Measurements from ENCODE around the gene RHBG.

The RHBG gene

GRCh38 chr1:156386134-156386901, 17.3 kb downstream of the RHBG start:
- TF ChIP-seq USF1 (IDR thresholded peaks at IDR 0.05) (no peak), CREB1 (IDR thresholded peaks at IDR 0.05; ENCODE audit: low read depth) (no peak), EP300 (IDR thresholded peaks at IDR 0.05; ENCODE audit: borderline replicate concordance) (no peak), RAD21 (IDR thresholded peaks at IDR 0.05; ENCODE audit: low read depth) (no peak), NFIC (IDR thresholded peaks at IDR 0.05) (no peak), FOXM1 (IDR thresholded peaks at IDR 0.05; ENCODE audit: borderline replicate concordance, low read depth) (no peak), CEBPB (IDR thresholded peaks at IDR 0.05) (no peak), YY1 (IDR thresholded peaks at IDR 0.05; ENCODE audit: low read depth) (no peak), TCF12 (IDR thresholded peaks at IDR 0.05; ENCODE audit: low read depth) (no peak), MAX (IDR thresholded peaks at IDR 0.05) (no peak), REST (IDR thresholded peaks at IDR 0.05; ENCODE audit: low read depth) (no peak)

GRCh38 chr1:156386949-156387869, 18.2 kb downstream of the RHBG start:
- no peak for TF ChIP-seq CEBPB (IDR thresholded peaks at IDR 0.05)
- no peak for TF ChIP-seq CREB1 (IDR thresholded peaks at IDR 0.05; ENCODE audit: low read depth)

- TF ChIP-seq FOXM1 (IDR thresholded peaks at IDR 0.05; ENCODE audit: borderline replicate concordance, low read depth) (no peak), NFIC (IDR thresholded peaks at IDR 0.05) (no peak), REST (IDR thresholded peaks at IDR 0.05; ENCODE audit: low read depth) (no peak), EGR1 (IDR thresholded peaks at IDR 0.05) (no peak), ZBTB7A (IDR thresholded peaks at IDR 0.05; ENCODE audit: low read depth) (no peak), TEAD4 (IDR thresholded peaks at IDR 0.05) (no peak), MAX (IDR thresholded peaks at IDR 0.05) (no peak), CEBPB (IDR thresholded peaks at IDR 0.05) (no peak), USF1 (IDR thresholded peaks at IDR 0.05) (no peak), TAF1 (IDR thresholded peaks at IDR 0.05; ENCODE audit: low read depth) (no peak), CREB1 (IDR thresholded peaks at IDR 0.05; ENCODE audit: low read depth) (no peak), TCF12 (IDR thresholded peaks at IDR 0.05; ENCODE audit: low read depth) (no peak), YY1 (IDR thresholded peaks at IDR 0.05; ENCODE audit: low read depth) (no peak), EP300 (IDR thresholded peaks at IDR 0.05; ENCODE audit: borderline replicate concordance) (no peak), RAD21 (IDR thresholded peaks at IDR 0.05; ENCODE audit: low read depth) (no peak)
Observed at GRCh38 chr1:156387870-156388173, 18.8 kb downstream of the RHBG start.

GRCh38 chr1:156388174-156389137, 19.4 kb downstream of the RHBG start:
- TF ChIP-seq USF1 (IDR thresholded peaks at IDR 0.05) (no peak), TAF1 (IDR thresholded peaks at IDR 0.05; ENCODE audit: low read depth) (no peak), EGR1 (IDR thresholded peaks at IDR 0.05) (no peak), RAD21 (IDR thresholded peaks at IDR 0.05; ENCODE audit: low read depth) (no peak), NFIC (IDR thresholded peaks at IDR 0.05) (no peak), REST (IDR thresholded peaks at IDR 0.05; ENCODE audit: low read depth) (no peak), TCF12 (IDR thresholded peaks at IDR 0.05; ENCODE audit: low read depth) (no peak), MAX (IDR thresholded peaks at IDR 0.05) (no peak), EP300 (IDR thresholded peaks at IDR 0.05; ENCODE audit: borderline replicate concordance) (no peak), YY1 (IDR thresholded peaks at IDR 0.05; ENCODE audit: low read depth) (no peak), TEAD4 (IDR thresholded peaks at IDR 0.05) (no peak), CEBPB (IDR thresholded peaks at IDR 0.05) (no peak), CREB1 (IDR thresholded peaks at IDR 0.05; ENCODE audit: low read depth) (no peak), ZBTB7A (IDR thresholded peaks at IDR 0.05; ENCODE audit: low read depth) (no peak), FOXM1 (IDR thresholded peaks at IDR 0.05; ENCODE audit: borderline replicate concordance, low read depth) (no peak)

All from Ishikawa (cell line).